SK-N-SH treated with all-trans-retinoic acid at 6 μM for 48 hours (cell line): ENCODE results near the gene DCAF5.

Experiments used
- ATAC-seq: fragments of 200-7000 bp; cut with Tn5 transposase; 3 replicates; pipeline ENCODE4 v1.9.1; 2020; ENCODE audit warnings: mild to moderate bottlenecking, moderate library complexity
- CSDC2 ChIP-seq: fragments of 250-450 bp; sonication (Bioruptor Pico); IDR thresholded peaks from 2 replicates; pipeline ENCODE4 v1.5.0; 2020; ENCODE audit warnings: mild to moderate bottlenecking, moderate library complexity
- GLIS3 ChIP-seq: fragments of 250-450 bp; sonication (Bioruptor Pico); IDR thresholded peaks from 2 replicates; pipeline ENCODE4 v1.5.0; 2020; ENCODE audit warnings: mild to moderate bottlenecking, moderate library complexity
- ISL1 ChIP-seq: fragments of 250-450 bp; sonication (Bioruptor Pico); IDR thresholded peaks from 2 replicates; pipeline ENCODE4 v2.1.2; 2022; ENCODE audit warnings: mild to moderate bottlenecking, moderate library complexity
- OSR1 ChIP-seq: fragments of 250-450 bp; sonication (Bioruptor Pico); IDR thresholded peaks from 2 replicates; pipeline ENCODE4 v1.8.0; 2022; ENCODE audit warnings: moderate library complexity, mild to moderate bottlenecking, inconsistent platforms
- PPARA ChIP-seq: fragments of 250-450 bp; sonication (Bioruptor Pico); IDR thresholded peaks from 2 replicates; pipeline ENCODE4 v1.5.0; 2020; ENCODE audit warnings: mild to moderate bottlenecking, borderline replicate concordance
- RARB ChIP-seq: fragments of 250-450 bp; sonication (Bioruptor Pico); IDR thresholded peaks from 2 replicates; pipeline ENCODE4 v1.8.0; 2021; ENCODE audit warnings: mild to moderate bottlenecking, moderate library complexity
- SNAI2 ChIP-seq: fragments of 250-450 bp; sonication (Bioruptor Pico); IDR thresholded peaks from 2 replicates; pipeline ENCODE4 v1.5.0; 2020; ENCODE audit warnings: mild to moderate bottlenecking, moderate library complexity
- TCF4 ChIP-seq: fragments of 250-450 bp; sonication (Bioruptor Pico); IDR thresholded peaks from 2 replicates; pipeline ENCODE4 v1.8.0; 2021; ENCODE audit warnings: mild to moderate bottlenecking, moderate library complexity, borderline replicate concordance
- TOX ChIP-seq: fragments of 250-450 bp; sonication (Bioruptor Pico); IDR thresholded peaks from 2 replicates; pipeline ENCODE4 v1.8.0; 2021; ENCODE audit warnings: mild to moderate bottlenecking, moderate library complexity, borderline replicate concordance
- ZC3H10 ChIP-seq: fragments of 250-450 bp; sonication (Bioruptor Pico); IDR thresholded peaks from 2 replicates; pipeline ENCODE4 v1.5.1; 2021; ENCODE audit warnings: mild to moderate bottlenecking, moderate library complexity
- ZFP3 ChIP-seq: fragments of 250-450 bp; sonication (Bioruptor Pico); IDR thresholded peaks from 2 replicates; pipeline ENCODE4 v1.5.0; 2020; ENCODE audit warnings: mild to moderate bottlenecking, moderate library complexity
- ZFP30 ChIP-seq: fragments of 450-650 bp; formaldehyde crosslinking; IDR thresholded peaks from 2 replicates; pipeline ENCODE4 v1.5.0; 2022; ENCODE audit warnings: mild to moderate bottlenecking, moderate library complexity
- ZNF565 ChIP-seq: fragments of 450-650 bp; formaldehyde crosslinking; conservative IDR thresholded peaks from 2 replicates; pipeline ENCODE4 v1.5.0; 2020; ENCODE audit warnings: low read depth, mild to moderate bottlenecking, moderate library complexity
- ZNF70 ChIP-seq: fragments of 450-650 bp; formaldehyde crosslinking; IDR thresholded peaks from 2 replicates; pipeline ENCODE4 v1.5.0; 2020; ENCODE audit warnings: mild to moderate bottlenecking, moderate library complexity
- ZNF8 ChIP-seq: fragments of 450-650 bp; formaldehyde crosslinking; IDR thresholded peaks from 2 replicates; pipeline ENCODE4 v1.5.0; 2020; ENCODE audit warnings: mild to moderate bottlenecking, moderate library complexity
- TF ChIP-seq, protein P1 (sequence below): fragments of 250-450 bp; sonication (Bioruptor Pico); IDR thresholded peaks from 2 replicates; pipeline ENCODE4 v1.5.0; 2020; ENCODE audit warnings: mild to moderate bottlenecking, moderate library complexity
- TF ChIP-seq, protein P2 (sequence below): fragments of 250-450 bp; sonication (Bioruptor Pico); IDR thresholded peaks from 2 replicates; pipeline ENCODE4 v1.5.1; 2021; ENCODE audit warnings: mild to moderate bottlenecking, moderate library complexity
- TF ChIP-seq, protein P3 (sequence below): fragments of 250-450 bp; sonication (Bioruptor Pico); IDR thresholded peaks from 2 replicates; pipeline ENCODE4 v1.8.0; 2020; ENCODE audit warnings: mild to moderate bottlenecking, moderate library complexity, borderline replicate concordance
- TF ChIP-seq, protein P4 (sequence below): fragments of 250-450 bp; sonication (Bioruptor Pico); IDR thresholded peaks from 2 replicates; pipeline ENCODE4 v1.5.1; 2020; ENCODE audit warnings: low read depth, mild to moderate bottlenecking, moderate library complexity

Gene DCAF5

DNA sequence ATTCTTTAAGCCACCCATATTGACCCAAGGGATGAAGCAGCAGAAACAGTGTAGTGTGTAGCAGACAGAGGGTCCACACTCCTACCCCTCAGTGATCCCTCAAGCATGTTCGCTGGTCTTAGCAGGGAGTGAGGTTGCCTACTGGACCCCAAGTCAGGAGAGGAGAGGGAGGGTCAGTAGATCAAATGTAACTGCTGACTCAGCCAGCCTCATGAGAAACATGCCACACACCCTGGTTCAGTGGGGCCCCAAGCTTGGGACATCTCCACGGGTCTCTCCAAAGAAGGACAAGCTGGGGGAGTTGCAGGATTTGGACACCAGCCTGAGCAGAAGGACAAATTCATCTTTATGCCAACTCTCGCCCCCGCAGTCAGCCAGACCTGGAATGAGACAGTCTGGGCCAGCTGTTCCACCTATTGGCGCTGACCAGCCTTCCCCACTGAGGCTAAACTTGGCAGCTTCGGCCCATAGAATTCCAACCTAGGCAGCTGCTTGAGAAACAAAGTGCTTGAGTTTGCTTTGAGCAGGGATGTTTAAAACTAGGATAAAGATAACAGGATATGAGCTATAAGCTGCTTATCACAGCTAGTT lies 107.9 kb downstream of the DCAF5 start:
- peak; percentile 20; the same call in 2 of the 3 replicates for ATAC-seq

DNA sequence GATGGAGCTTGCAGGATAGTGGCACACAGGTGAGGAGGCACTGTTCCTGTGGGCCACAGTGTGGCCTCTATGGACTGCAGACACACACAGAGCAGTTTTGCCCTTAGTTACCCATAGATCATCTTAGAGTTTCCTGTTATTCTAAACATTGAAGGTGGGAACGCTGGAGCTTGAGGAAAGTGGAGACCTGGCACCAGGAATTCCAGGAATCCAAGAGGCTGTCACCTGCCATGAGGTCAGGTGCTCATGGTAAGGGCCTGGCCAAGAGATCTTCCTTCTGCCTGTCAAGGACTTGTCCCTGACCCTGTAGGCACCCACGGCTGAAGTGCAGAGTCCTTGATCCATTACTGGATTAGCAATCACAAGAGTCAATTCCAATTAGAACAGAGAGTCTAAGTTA lies 108.6 kb downstream of the DCAF5 start:
- ATAC-seq = no peak
- TF ChIP-seq ZNF70 (CRISPR knock-in tag) (no peak), ZFP3 (CRISPR knock-in tag) (no peak), GLIS3 (CRISPR knock-in tag) (no peak), TCF4 (CRISPR knock-in tag) (no peak)

More for the DNA sequence above, 107.9 kb downstream of the DCAF5 start:
- TF ChIP-seq ZNF8 (no peak), CSDC2 (CRISPR knock-in tag) (no peak), TOX (no peak), ZC3H10 (no peak), ZNF70 (CRISPR knock-in tag) (no peak)
- TF ChIP-seq, protein P1, sequence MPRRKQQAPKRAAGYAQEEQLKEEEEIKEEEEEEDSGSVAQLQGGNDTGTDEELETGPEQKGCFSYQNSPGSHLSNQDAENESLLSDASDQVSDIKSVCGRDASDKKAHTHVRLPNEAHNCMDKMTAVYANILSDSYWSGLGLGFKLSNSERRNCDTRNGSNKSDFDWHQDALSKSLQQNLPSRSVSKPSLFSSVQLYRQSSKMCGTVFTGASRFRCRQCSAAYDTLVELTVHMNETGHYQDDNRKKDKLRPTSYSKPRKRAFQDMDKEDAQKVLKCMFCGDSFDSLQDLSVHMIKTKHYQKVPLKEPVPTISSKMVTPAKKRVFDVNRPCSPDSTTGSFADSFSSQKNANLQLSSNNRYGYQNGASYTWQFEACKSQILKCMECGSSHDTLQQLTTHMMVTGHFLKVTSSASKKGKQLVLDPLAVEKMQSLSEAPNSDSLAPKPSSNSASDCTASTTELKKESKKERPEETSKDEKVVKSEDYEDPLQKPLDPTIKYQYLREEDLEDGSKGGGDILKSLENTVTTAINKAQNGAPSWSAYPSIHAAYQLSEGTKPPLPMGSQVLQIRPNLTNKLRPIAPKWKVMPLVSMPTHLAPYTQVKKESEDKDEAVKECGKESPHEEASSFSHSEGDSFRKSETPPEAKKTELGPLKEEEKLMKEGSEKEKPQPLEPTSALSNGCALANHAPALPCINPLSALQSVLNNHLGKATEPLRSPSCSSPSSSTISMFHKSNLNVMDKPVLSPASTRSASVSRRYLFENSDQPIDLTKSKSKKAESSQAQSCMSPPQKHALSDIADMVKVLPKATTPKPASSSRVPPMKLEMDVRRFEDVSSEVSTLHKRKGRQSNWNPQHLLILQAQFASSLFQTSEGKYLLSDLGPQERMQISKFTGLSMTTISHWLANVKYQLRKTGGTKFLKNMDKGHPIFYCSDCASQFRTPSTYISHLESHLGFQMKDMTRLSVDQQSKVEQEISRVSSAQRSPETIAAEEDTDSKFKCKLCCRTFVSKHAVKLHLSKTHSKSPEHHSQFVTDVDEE = no peak

DNA sequence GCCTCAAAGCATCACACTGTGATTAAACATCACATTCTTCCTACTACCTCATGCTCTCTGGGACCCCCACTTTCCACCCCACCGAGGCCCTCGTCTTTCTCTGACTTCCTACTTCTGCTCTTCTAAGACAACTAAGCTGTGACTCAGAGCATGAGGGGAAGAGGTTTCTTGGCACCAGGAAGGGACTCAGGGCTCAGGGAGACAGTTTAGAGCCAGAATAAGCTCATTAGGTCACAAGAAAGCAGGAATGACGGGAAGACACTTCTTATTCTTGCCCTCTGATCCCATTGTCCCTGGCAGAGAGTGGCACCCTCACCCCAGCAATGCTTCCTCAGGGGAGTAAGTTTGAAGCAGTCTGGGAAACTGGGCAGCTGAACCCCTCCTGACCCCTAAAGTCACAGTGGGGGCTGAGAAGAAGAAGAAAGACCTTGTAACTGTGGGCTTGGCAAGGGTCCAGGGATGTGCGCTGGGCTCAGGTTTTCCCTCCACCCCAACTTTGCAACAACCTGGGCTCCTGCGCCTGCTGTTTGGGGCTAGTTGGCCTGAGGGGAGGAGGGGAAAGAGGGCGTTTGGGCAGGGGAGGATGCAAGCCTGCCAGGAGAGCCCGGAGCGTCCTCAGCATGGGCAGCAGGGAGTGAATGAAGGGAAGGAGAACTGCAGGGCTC lies 109.2 kb downstream of the DCAF5 start:
- ATAC-seq = peak; percentile 24; the same call in 2 of the 3 replicates
- TF ChIP-seq ZNF8 (no peak), CSDC2 (CRISPR knock-in tag) (no peak), OSR1 (CRISPR knock-in tag) (no peak), ZFP30 (CRISPR knock-in tag) (no peak), ZNF565 (no peak), ISL1 (CRISPR knock-in tag) (no peak), SNAI2 (CRISPR knock-in tag) (no peak), ZC3H10 (no peak), RARB (CRISPR knock-in tag) (no peak), PPARA (no peak), ZFP3 (CRISPR knock-in tag) (no peak)
- TF ChIP-seq, protein P2, sequence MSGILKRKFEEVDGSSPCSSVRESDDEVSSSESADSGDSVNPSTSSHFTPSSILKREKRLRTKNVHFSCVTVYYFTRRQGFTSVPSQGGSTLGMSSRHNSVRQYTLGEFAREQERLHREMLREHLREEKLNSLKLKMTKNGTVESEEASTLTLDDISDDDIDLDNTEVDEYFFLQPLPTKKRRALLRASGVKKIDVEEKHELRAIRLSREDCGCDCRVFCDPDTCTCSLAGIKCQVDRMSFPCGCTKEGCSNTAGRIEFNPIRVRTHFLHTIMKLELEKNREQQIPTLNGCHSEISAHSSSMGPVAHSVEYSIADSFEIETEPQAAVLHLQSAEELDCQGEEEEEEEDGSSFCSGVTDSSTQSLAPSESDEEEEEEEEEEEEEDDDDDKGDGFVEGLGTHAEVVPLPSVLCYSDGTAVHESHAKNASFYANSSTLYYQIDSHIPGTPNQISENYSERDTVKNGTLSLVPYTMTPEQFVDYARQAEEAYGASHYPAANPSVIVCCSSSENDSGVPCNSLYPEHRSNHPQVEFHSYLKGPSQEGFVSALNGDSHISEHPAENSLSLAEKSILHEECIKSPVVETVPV (CRISPR knock-in tag) = no peak
- TF ChIP-seq, protein P3, sequence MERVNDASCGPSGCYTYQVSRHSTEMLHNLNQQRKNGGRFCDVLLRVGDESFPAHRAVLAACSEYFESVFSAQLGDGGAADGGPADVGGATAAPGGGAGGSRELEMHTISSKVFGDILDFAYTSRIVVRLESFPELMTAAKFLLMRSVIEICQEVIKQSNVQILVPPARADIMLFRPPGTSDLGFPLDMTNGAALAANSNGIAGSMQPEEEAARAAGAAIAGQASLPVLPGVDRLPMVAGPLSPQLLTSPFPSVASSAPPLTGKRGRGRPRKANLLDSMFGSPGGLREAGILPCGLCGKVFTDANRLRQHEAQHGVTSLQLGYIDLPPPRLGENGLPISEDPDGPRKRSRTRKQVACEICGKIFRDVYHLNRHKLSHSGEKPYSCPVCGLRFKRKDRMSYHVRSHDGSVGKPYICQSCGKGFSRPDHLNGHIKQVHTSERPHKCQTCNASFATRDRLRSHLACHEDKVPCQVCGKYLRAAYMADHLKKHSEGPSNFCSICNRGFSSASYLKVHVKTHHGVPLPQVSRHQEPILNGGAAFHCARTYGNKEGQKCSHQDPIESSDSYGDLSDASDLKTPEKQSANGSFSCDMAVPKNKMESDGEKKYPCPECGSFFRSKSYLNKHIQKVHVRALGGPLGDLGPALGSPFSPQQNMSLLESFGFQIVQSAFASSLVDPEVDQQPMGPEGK = no peak
- TF ChIP-seq, protein P4, sequence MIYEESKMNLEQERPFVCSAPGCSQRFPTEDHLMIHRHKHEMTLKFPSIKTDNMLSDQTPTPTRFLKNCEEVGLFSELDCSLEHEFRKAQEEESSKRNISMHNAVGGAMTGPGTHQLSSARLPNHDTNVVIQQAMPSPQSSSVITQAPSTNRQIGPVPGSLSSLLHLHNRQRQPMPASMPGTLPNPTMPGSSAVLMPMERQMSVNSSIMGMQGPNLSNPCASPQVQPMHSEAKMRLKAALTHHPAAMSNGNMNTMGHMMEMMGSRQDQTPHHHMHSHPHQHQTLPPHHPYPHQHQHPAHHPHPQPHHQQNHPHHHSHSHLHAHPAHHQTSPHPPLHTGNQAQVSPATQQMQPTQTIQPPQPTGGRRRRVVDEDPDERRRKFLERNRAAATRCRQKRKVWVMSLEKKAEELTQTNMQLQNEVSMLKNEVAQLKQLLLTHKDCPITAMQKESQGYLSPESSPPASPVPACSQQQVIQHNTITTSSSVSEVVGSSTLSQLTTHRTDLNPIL (CRISPR knock-in tag) = no peak
- TF ChIP-seq, protein P1 = no peak
